Endothelial cell of umbilical vein (primary cell): ENCODE measurements around the gene PDHA1. TPM values are rescaled to one million over a fixed set of nuclear protein-coding genes. Genes with fewer than 3 reads are reported as not detected.

Experiments used
- BruUV-seq: library from RNA; stranded (reverse); fragments of 400-500 nt; replicated peaks from 2 replicates; lab custom pipeline; 2021; lab: Mats Ljungman, UMichigan
- CTCF ChIA-PET: fragments of 300-600, 350-600 bp; sonication (Branson Sonifier 250); formaldehyde crosslinking; loops from one replicate; lab custom pipeline; 2021; ENCODE audit warnings: antibody characterized with exemption, inconsistent platforms; lab: Charles Lee
- POLR2A ChIA-PET: fragments of 300-600, 350-600 bp; sonication (Branson Sonifier 250); formaldehyde crosslinking; loops from one replicate; lab custom pipeline; 2021; ENCODE audit warnings: antibody characterized with exemption, inconsistent platforms; lab: Charles Lee
- DNase-seq: peaks from one replicate; pipeline ENCODE4 v3.0.0-alpha.2; 2011; ENCODE audit warnings: low read depth, low spot score
- FAIRE-seq: peaks from 2 replicates; lab custom pipeline; 2011; peaks lifted over from hg19 to GRCh38; lab: Jason Lieb, UNC
- H2AFZ ChIP-seq: 2 replicates; pipeline ENCODE4 v1.6.0; 2012; ENCODE audit warnings: low read depth, low read length, control low read depth, inconsistent platforms
- H3K27ac ChIP-seq: 2 replicates; pipeline ENCODE4 v1.5.1; 2011; ENCODE audit warnings: low read depth, mild to moderate bottlenecking, control low read depth, low read length, moderate library complexity; ENCODE audit not compliant: insufficient read depth
- H3K27me3 ChIP-seq, 2 experiments: 2 replicates each; pipeline versions ENCODE4 v1.6.0 to v1.6.1; 2011; ENCODE audit warnings: low read length in 2 of 2, mixed read lengths in 1 of 2; ENCODE audit not compliant: control insufficient read depth in 2 of 2, insufficient read depth in 2 of 2
- H3K36me3 ChIP-seq, 2 experiments: 2 replicates in 1 of 2; 3 replicates in 1 of 2; pipeline ENCODE4 v1.5.1; 2011; ENCODE audit warnings: low read length in 2 of 2, mild to moderate bottlenecking in 1 of 2, moderate library complexity in 1 of 2; ENCODE audit not compliant: control insufficient read depth in 2 of 2, insufficient read depth in 2 of 2; ENCODE audit errors: extremely low read depth in 1 of 2
- H3K4me1 ChIP-seq: 3 replicates; pipeline ENCODE4 v1.5.1; 2011; ENCODE audit warnings: mild to moderate bottlenecking, low read length; ENCODE audit not compliant: control insufficient read depth, insufficient read depth; ENCODE audit errors: extremely low read depth
- H3K4me2 ChIP-seq: 2 replicates; pipeline ENCODE4 v1.6.1; 2011; ENCODE audit warnings: low read length, control low read depth, mixed read lengths; ENCODE audit not compliant: insufficient read depth
- H3K4me3 ChIP-seq, 3 experiments: fragments of 200-600 bp in 1 of 3; sonication (generic), shearing (Covaris generic) in 1 of 3; replicated peaks in 1 of 3; 2 replicates each; pipeline ENCODE4 v1.5.1; 2011 to 2016; ENCODE audit warnings: control low read depth in 3 of 3, low read length in 3 of 3, mild to moderate bottlenecking in 2 of 3, inconsistent platforms in 1 of 3, low read depth in 1 of 3, moderate library complexity in 1 of 3; ENCODE audit not compliant: insufficient read depth in 1 of 3
- H3K79me2 ChIP-seq: 2 replicates; pipeline ENCODE4 v1.6.0; 2012; ENCODE audit warnings: low read length, inconsistent platforms; ENCODE audit not compliant: control insufficient read depth, insufficient read depth
- H3K9ac ChIP-seq: replicated peaks from 2 replicates; pipeline ENCODE3; 2011; ENCODE audit warnings: low read length, control low read depth; ENCODE audit not compliant: insufficient read depth; ENCODE audit errors: extremely low read depth
- H3K9me1 ChIP-seq: replicated peaks from 3 replicates; pipeline ENCODE4 v1.6.0; 2011; ENCODE audit warnings: mild to moderate bottlenecking, low read length; ENCODE audit not compliant: control insufficient read depth, insufficient read depth; ENCODE audit errors: extremely low read depth
- H3K9me3 ChIP-seq: replicated peaks from 2 replicates; pipeline ENCODE4 v1.5.1; 2012; ENCODE audit warnings: low read length, inconsistent platforms; ENCODE audit not compliant: control insufficient read depth, insufficient read depth
- H4K20me1 ChIP-seq: replicated peaks from 2 replicates; pipeline ENCODE3; 2011; ENCODE audit warnings: mild to moderate bottlenecking, low read length; ENCODE audit not compliant: control insufficient read depth, insufficient read depth; ENCODE audit errors: extremely low read depth
- FOS ChIP-seq: IDR thresholded peaks from 2 replicates; pipeline ENCODE4 v1.6.1; 2011; ENCODE audit warnings: mild to moderate bottlenecking, low read length, moderate library complexity, borderline replicate concordance; ENCODE audit not compliant: insufficient read depth
- GATA2 ChIP-seq: IDR thresholded peaks from 2 replicates; pipeline ENCODE4 v1.7.0; 2011; ENCODE audit warnings: low read depth, mild to moderate bottlenecking, moderate library complexity, mixed read lengths, low read length; ENCODE audit not compliant: insufficient read length, insufficient read depth
- JUN ChIP-seq: IDR thresholded peaks from 2 replicates; pipeline ENCODE4 v1.6.1; 2011; ENCODE audit warnings: borderline replicate concordance, low read depth; ENCODE audit not compliant: insufficient read length, insufficient read depth
- POLR2A ChIP-seq: IDR thresholded peaks from 2 replicates; pipeline ENCODE4 v1.6.1; 2012; ENCODE audit warnings: low read depth, mild to moderate bottlenecking, control low read depth, low read length
- POLR2AphosphoS5 ChIP-seq: IDR thresholded peaks from 2 replicates; pipeline ENCODE4 v1.6.1; 2012; ENCODE audit warnings: low read depth, mild to moderate bottlenecking, control low read depth, low read length, moderate library complexity; ENCODE audit not compliant: insufficient read depth
- dilution Hi-C: fragments of 300-500 bp; cut with MboI; formaldehyde crosslinking; loops from one replicate; pipeline ENCODE4 v1.15.0; 2019; ENCODE audit warnings: low sequenced_read_pairs; ENCODE audit not compliant: extremely low pct_ligation_motif_present
- intact Hi-C: fragments of 100-400 bp; cut with micrococcal nuclease; formaldehyde crosslinking; loops from one replicate; pipeline ENCODE4 v1.10.0; 2022
- polyA plus RNA-seq, 4 experiments: library from polyadenylated mRNA; depleted of rRNA in 3 of 4; stranded (reverse) in 3 of 4; unstranded in 1 of 4; fragments of >200 nt; gene quantifications; 2 replicates each; pipeline versions ENCODE4 v1.2.1 to v1.2.3, GENCODE V29; 2011 to 2012; ENCODE audit warnings: missing spikeins in 1 of 4
- total RNA-seq: library from RNA; stranded (reverse); gene quantifications from 2 replicates; pipeline ENCODE4 v1.2.3, GENCODE V29; 2021
- TF ChIP-seq, protein P1 (sequence below): IDR thresholded peaks from 2 replicates; pipeline ENCODE4 v1.6.1; 2011; ENCODE audit not compliant: insufficient read depth, insufficient read length
- TF ChIP-seq, protein P2 (sequence below), 2 donors: IDR thresholded peaks; 1 replicate in 1 of 2; 2 replicates in 1 of 2; pipeline ENCODE4 v1.5.1; 2011; ENCODE audit warnings: low read length in 2 of 2, mild to moderate bottlenecking in 2 of 2, moderate library complexity in 2 of 2, control low read depth in 1 of 2, inconsistent platforms in 1 of 2, low read depth in 1 of 2; ENCODE audit not compliant: insufficient read depth in 1 of 2; ENCODE audit errors: extremely low read depth in 1 of 2

PDHA1 gene
- total and polyA plus RNA-seq, 2 donors (not counting 3 experiments of a cell fraction or from before 2014, with no cell fraction given): 76.8 to 138 TPM

DNA sequence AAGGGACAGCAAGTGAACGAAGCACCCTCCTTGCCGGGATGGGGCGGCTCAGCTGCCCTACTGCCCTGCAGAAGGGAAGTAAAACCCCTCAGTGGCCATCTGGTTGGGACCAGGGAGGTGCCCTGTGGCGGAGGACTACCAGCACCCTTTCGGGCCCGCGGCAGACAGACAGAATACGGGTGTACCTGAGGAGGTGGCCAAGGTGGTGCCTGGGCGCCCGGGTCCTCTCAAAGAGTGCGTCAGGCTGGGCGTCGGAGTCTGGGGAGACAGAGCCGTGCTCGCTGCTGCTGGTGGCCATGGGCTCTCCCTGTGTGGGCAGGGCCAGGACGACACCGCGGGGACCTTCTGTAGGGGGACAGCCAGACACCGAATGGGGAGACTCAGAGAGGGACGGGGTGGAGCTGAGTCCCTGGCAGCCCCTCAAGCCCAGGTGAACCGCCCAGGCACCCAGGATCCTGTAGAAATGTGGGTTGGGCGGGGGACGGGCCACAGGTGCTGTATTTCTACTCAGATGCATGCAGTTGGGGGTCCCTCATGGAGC lies 29.7 kb downstream of the PDHA1 start:
- dilution Hi-C loops (no loop called here), intact Hi-C loops (loop anchor here (2.0 kb wide), 2 partner anchors 617 to 693 kb away; partner anchors contain the start of gene BCLAF3)
- Histone ChIP-seq H3K4me1 (no peaks in the 10 kb centered on the region), H3K9ac (no peak overlapping the region), H3K27me3 (no peaks in the 10 kb centered on the region), H3K4me2 (no peak overlapping the region), H3K9me3 (no peaks in the 10 kb centered on the region), H3K9me1 (no peaks in the 10 kb centered on the region), H3K4me3 (no peak overlapping the region), H3K36me3 (no peaks in the 10 kb centered on the region), H4K20me1 (no peaks in the 10 kb centered on the region), H3K79me2 (no peaks in the 10 kb centered on the region), H3K27ac (no peak overlapping the region), H2AFZ (no peak overlapping the region)
- FAIRE-seq: no peak
- BruUV-seq: no TSS peak
- DNase-seq: no peak
- no peak for TF ChIP-seq POLR2A
- no peak for TF ChIP-seq FOS
- TF ChIP-seq GATA2: no peak
- TF ChIP-seq, protein P1, sequence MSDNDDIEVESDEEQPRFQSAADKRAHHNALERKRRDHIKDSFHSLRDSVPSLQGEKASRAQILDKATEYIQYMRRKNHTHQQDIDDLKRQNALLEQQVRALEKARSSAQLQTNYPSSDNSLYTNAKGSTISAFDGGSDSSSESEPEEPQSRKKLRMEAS: no peak
- no peak for TF ChIP-seq POLR2AphosphoS5
- TF ChIP-seq, protein P2, sequence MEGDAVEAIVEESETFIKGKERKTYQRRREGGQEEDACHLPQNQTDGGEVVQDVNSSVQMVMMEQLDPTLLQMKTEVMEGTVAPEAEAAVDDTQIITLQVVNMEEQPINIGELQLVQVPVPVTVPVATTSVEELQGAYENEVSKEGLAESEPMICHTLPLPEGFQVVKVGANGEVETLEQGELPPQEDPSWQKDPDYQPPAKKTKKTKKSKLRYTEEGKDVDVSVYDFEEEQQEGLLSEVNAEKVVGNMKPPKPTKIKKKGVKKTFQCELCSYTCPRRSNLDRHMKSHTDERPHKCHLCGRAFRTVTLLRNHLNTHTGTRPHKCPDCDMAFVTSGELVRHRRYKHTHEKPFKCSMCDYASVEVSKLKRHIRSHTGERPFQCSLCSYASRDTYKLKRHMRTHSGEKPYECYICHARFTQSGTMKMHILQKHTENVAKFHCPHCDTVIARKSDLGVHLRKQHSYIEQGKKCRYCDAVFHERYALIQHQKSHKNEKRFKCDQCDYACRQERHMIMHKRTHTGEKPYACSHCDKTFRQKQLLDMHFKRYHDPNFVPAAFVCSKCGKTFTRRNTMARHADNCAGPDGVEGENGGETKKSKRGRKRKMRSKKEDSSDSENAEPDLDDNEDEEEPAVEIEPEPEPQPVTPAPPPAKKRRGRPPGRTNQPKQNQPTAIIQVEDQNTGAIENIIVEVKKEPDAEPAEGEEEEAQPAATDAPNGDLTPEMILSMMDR (IDR thresholded peaks at IDR 0.05; ENCODE audit: extremely low read depth in 1 of 2, insufficient read depth in 1 of 2, low read depth in 1 of 2, low read length in 2 of 2): no peak
- TF ChIP-seq JUN: no peak
- CTCF ChIA-PET: interaction anchor here (3.5 kb wide), 1 partner anchor 163 kb away, joined by 43 read pairs; no protein-coding TSS in a partner anchor
- POLR2A ChIA-PET: no interaction called here
